ENCODE measurements around the gene GNL3L.
"Not testable (repeated sequence)": the region's sequence is repeated elsewhere in the genome, so short reads cannot be mapped to it uniquely, and the experiment has no call there.

GNL3L gene

GRCh38 chrX:54529552-54530356, at the start of gene GNL3L:
Gene GNL3L, plus strand, starts transcription at chrX:54530219. Its CDS starts 2,348 bp downstream, at chrX:54532567.
- peak; percentile 95 for DNase-seq

- DNase-seq, result peak; percentile 34
Measured at GRCh38 chrX:54482839-54483593, 47.0 kb upstream of the GNL3L start.

- DNase-seq, result peak; percentile 10
Measured at GRCh38 chrX:54483946-54484345, 46.1 kb upstream of the GNL3L start.

DNA sequence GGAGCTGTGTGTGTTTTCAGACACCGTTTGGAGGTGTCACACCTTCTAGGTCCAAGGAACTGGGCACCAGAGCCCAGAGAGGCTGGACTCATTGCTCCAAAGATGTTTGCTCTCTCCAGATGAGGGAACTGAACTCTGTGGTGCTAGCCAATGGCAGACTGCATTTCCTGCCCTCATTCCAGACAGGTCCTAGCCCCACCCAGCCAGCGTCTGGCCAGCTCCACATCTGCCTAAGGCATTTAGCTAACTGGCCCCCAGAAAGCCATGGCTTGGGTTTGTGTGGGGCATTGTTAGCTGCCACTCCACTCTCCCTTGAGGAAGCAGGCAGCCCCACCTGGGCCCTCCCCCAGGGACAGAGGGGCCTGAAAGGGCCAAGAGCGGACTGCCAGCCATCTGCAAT, 45.4 kb upstream of the GNL3L start:
- DNase-seq, result no peak

DNA sequence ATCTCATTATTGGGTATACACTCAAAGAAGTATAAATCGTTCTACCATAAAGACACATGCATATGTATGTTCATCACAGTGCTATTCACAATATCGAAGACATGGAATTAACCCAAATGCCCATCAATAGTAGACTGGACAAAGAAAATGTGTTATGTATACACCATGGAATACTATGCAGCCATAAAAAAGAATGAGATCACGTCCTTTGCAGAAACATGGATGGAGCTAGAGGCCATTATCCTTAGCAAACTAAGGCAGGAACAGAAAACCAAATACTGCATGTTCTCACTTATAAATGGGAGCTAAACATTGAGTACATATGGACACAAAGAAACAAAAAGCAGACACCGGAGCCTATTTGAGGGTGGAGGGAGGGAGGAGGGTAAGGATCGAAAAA, 40.2 kb upstream of the GNL3L start:
- DNase-seq, result not testable (repeated sequence)

- DNase-seq, result no peak
Measured at GRCh38 chrX:54492340-54492739, 37.7 kb upstream of the GNL3L start.

DNA sequence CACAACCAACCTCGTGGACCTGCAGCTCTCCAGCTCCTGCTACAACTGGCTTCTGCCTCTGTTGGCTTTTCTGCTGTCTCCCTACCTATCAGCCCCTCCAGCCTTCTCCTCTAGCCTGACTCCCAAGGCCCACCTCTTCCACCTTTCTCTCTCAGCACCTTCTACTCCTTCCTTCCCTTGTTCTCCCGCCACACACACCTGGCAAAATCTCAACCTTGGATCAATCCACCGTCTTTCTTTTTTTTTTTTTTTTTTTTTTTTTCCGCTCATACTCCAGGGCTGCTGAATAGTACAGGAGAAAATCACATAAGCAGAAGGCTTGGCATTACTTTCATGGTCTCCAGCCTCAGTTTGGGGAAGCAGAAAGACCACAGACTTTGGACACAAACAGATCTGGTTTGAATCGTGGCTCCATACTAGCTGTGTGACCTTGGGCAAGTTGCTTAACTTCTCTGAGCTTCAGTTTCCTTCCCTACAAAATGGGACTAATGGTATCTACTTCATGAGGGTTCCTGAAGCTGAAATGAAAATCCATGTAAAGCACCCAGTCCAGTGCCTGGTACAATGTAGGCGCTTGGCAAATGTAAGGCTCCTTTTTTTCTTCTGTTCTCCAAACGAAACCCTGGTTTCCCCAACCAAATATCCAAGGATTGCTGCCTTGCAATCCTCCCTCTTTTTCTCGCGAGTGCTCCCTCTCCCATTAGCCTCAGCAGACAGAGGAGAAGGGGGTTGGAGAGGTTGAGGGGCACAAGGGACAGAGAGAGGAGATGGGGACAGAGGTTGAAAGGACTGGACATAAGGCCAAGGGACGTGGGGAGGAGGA, 35.6 kb upstream of the GNL3L start:
- peak; percentile 49 for DNase-seq

DNA sequence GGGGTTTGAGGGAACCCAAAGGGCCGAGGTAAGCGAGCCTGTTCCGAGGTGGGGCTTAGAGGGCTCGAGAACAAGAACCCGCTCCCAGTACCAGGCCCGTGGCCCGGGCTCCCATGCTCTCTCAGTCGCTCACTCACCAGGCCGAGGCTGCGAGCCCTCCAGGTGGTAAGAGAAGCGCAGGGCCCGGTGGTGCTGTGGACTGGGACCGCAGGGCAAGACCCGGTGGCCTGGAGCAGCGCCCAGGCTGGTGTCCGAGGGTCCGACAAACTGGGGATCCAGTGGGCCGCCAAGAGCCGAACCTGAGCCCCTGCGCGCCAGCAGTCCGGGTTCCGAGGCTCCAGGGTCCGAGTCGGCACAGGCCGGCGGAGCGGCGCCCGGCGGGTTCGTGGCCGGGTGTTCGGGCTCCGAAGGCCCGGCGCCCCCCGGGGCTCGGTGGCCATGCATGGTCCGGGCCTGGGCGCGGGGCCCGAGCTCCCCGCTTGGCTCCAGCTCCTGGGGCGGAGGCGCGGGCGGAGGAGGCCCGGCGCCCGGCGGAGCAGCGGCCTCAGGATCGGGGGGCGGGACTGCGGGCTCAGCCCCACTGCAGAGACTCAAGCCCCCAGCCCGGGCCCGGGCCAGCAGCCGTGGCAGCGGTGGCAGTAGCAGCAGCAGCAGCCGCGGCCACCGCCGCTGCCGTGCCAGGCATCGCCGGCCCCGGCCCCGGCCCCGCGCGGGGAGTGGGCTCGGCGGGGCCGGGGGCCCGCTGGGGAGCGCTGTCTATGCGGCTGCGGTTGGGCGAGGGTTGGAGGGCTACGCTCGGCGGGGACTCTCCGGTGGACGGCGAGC, 34.8 kb upstream of the GNL3L start:
- no peak for DNase-seq

- DNase-seq, result peak; percentile 82
Measured at GRCh38 chrX:54495814-54496516, 34.1 kb upstream of the GNL3L start, which contains the start of gene FGD1. Gene FGD1, minus strand, starts transcription at chrX:54496234. Its CDS starts 802 bp downstream, at chrX:54495432.

DNA sequence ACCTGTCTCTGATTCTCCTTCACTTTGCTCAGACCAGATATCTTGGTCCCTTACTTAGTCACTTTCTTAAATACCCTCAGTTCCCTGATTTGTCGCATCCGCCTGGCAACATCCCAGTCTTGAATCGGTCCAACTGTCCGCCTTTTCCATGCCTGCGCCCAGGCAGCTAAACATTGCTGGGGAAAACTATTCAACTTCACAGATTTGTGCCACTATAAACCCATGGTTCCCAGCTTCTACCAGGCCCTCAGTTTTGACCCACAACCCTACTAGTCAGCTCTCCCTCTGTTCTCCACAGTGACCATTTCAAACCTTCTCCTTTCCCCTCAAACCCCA, 33.5 kb upstream of the GNL3L start:
- DNase-seq, result no peak

DNA sequence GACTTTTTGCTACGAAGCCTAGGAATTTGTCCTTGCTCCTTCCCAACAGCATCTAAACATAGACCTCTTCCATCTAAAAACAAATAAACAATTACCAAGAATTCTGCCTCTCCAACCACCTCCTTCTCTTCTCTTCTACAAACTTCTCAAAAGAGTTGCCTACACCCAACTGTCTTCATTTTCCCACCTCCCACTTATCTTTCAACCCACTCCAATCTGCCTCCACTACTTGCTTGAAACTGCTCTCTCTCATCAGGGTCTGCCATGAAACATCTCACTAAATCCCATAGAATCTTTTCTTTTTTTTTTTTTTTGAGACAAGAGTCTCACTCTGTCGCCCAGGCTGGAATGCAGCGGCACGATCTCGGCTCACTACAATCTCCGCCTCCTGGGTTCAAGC, 33.1 kb upstream of the GNL3L start:
- no peak for DNase-seq

DNA sequence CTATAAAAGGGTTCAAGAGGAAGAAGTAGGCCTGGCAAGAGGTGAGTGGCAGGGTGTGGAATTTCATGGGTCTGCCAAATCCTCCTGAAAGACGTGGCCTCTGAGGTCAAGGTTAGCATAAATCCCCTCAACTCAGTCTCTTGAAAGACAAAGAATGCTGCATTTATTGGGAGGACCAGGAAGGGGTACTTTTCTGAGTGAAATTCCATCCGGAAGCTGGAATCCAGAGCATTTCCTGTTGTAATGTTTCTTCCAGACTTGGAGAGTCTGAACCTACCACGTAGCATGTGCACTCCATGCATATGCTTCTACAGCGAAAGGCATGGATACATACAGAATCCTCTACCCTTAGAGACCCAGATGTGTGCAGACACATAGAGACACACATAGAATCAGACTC, 20.6 kb upstream of the GNL3L start:
- DNase-seq, result peak; percentile 18

DNA sequence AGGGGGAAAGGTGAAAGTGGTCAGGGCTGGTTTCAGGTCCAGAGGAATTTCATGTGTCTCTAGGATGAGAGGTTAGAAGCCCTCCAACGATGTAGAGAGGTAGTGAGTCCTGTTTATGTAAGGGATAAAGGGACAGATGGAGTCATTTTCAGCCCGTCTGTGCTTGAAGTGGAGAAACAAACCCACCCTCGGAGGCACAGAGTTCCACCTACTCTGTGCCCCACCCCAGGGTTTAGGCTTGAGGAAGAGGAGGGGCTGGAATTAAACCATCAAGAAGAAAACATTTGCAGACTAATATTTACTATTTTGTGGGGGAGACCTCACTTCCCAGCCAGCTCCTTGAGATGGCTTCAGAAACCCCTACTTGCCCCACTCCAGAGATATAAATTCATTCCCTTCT, 868 bp upstream of the GNL3L start:
- no peak for DNase-seq

- DNase-seq, result no peak
Measured at GRCh38 chrX:54530357-54530900, 410 bp downstream of the GNL3L start.

- no peak for DNase-seq
Measured at GRCh38 chrX:54534271-54534670, 4.3 kb downstream of the GNL3L start.

DNA sequence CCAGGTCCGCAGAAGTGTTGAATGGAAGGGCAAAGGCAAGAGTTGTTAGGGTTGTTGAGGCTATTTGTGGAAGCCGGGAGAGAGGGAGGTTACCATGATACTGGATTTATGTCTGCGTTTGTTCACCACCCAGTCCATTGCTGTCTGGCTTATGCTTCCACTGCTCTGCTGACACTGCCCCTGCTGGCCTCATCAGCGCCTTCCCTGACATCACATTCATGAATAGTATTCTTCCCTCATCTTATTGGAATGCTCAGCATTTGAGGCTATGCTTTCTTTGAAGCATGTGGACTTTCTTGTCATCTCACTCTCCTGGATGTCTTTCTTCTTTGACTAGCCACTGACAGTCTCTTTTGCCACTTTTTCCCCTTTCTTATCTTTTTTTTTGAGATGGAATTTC, 10.3 kb downstream of the GNL3L start:
- no peak for DNase-seq

GRCh38 chrX:54542239-54542638, 12.2 kb downstream of the GNL3L start:
- not testable (repeated sequence) for DNase-seq

DNA sequence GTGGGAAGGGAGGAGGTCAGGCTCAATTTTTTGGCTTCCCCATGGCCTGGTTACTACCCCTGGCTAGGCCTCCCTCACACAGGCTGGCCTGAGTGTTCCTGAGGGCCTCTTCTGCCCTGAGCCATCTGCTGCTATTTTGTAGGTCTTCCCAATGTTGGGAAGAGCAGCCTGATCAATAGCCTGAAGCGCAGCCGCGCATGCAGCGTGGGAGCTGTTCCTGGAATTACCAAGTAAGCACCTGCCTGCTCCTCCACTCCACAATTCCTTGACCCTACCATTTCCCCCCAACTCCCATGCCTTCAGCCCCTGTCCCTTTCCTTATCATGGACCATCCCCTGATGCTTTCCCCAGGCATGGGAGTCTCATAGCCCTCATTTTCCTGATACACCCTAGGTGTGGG, 20.8 kb downstream of the GNL3L start:
- DNase-seq, result no peak

DNA sequence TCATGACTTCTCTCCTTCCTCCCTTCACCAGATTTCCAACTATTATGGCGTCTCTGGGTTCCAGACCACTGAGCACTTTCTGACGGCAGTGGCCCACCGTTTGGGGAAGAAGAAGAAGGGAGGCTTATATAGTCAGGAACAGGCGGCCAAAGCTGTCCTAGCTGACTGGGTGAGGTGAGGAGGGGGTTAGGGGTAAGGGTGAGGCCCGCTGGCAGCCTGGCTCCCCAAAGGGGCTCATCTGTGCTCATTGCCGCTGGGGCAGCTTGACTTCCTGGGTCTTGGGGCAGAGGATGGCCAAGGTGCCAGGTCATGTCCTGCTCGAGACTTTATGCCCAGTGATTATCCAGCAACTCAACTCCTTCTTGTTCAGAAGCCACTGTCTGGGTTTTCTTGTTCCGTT, 21.8 kb downstream of the GNL3L start:
- no peak for DNase-seq

- not testable (repeated sequence) for DNase-seq
Measured at GRCh38 chrX:54555006-54555405, 25.0 kb downstream of the GNL3L start.

DNA sequence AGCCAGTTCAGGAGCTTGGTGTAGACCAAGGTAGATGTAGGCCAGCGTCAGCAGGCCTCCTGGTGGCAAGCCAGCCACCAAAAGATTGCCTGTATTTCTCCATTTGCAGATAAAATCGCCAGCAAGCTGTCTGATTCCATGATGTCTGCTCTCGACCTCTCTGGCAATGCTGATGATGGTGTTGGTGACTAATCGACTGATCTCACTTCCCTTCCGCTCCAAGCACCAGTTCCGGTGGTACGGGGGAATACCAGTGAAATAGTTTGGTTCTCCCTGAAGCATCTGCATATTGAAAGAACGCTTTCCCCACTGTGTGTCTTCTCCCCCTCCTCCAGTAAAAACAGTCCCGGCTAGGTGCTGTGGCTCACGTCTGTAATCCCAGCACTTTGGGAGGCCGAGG, 30.4 kb downstream of the GNL3L start:
- no peak for DNase-seq

DNA sequence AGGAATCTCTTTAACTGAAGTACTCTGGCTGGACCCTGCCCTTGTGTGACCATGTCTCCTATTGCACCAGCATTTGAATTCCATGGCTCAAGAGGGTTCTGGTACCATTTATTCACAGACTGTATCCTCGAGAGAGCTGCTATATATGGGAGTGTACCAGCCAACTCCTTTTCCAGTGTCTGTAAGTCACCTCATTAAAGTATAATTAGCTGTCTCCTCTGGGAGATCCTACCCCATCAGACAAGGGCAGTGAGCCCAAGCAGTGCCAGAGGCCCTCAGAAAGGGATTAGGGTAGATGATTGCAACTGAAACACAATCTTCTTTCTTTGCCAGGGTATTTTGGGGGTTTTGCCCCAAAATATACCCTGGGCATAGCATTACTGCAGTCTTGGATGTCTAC, 31.6 kb downstream of the GNL3L start:
- DNase-seq, result no peak

All from eye (tissue), 1 donor.